Kidney (tissue), 14 donors: ENCODE measurements around the gene MAD2L2. TPM values are rescaled to one million over a fixed set of nuclear protein-coding genes. Genes with fewer than 3 reads are reported as not detected.
A peak's percentile ranks its signal among the peaks of the same experiment; 100 is the strongest.

Source experiments
- DNase-seq, 5 donors: peaks; one replicate each; pipeline ENCODE4 v3.0.0-alpha.2; 2013 to 2020
- FAIRE-seq: peaks from 2 replicates; lab custom pipeline; 2012; peaks lifted over from hg19 to GRCh38; lab: Jason Lieb, UNC
- H3K27ac ChIP-seq, 2 donors: one replicate each; pipeline ENCODE4 v1.7.0; 2013; ENCODE audit warnings: low read depth in 2 of 2, low read length in 2 of 2, inconsistent platforms in 1 of 2
- H3K27me3 ChIP-seq: one replicate; pipeline ENCODE4 v1.7.1; 2013; ENCODE audit warnings: low read length, inconsistent platforms; ENCODE audit not compliant: control insufficient read depth, insufficient read depth
- H3K36me3 ChIP-seq, 3 donors: one replicate each; pipeline versions ENCODE4 v1.7.0 to v1.7.1; 2013; ENCODE audit warnings: low read length in 3 of 3, control low read depth in 1 of 3, inconsistent platforms in 1 of 3; ENCODE audit not compliant: insufficient read depth in 3 of 3, control insufficient read depth in 2 of 3
- H3K4me1 ChIP-seq, 3 donors: one replicate each; pipeline versions ENCODE4 v1.7.0 to v1.7.1; 2013; ENCODE audit warnings: low read length in 3 of 3, inconsistent platforms in 1 of 3, low read depth in 1 of 3; ENCODE audit not compliant: control insufficient read depth in 2 of 3, insufficient read depth in 2 of 3
- H3K4me3 ChIP-seq, 3 donors: one replicate each; pipeline versions ENCODE4 v1.7.0 to v1.8.1; 2013; ENCODE audit warnings: low read length in 3 of 3, control low read depth in 1 of 3, inconsistent platforms in 1 of 3
- H3K9ac ChIP-seq, 3 donors: one replicate each; pipeline versions ENCODE4 v1.7.0 to v1.7.1; 2013; ENCODE audit warnings: low read length in 3 of 3, control low read depth in 1 of 3, inconsistent platforms in 1 of 3
- H3K9me3 ChIP-seq, 3 donors: one replicate each; pipeline versions ENCODE4 v1.7.0 to v1.7.1; 2013; ENCODE audit warnings: low read length in 3 of 3, control low read depth in 1 of 3, inconsistent platforms in 1 of 3; ENCODE audit not compliant: control insufficient read depth in 2 of 3, insufficient read depth in 1 of 3
- CTCF ChIP-seq: IDR thresholded peaks from 3 replicates; pipeline ENCODE4 v1.5.1; 2012; ENCODE audit warnings: mild to moderate bottlenecking, moderate library complexity, borderline replicate concordance; ENCODE audit not compliant: insufficient read depth; ENCODE audit errors: extremely low read depth
- intact Hi-C: fragments of 100-400 bp; cut with DNase I; formaldehyde crosslinking; loops from one replicate; pipeline ENCODE4 v1.11.1; 2022
- polyA plus RNA-seq: library from polyadenylated mRNA; stranded (reverse); fragments of 350-450 nt; fragmentation: Illumina TruSeq; extraction: RNeasy Lipid Tissue Mini Kit (QIAGEN cat#74804); gene quantifications from one replicate; pipeline ENCODE4 v1.2.3, GENCODE V29; 2014; ENCODE audit warnings: low read depth, low replicate concordance; ENCODE audit not compliant: insufficient read depth
- total RNA-seq: library from RNA; stranded (reverse); fragmentation: NEBNext Ultra II Directional; extraction: Animal tissue kit (Norgen Biotek cat#: 25700); gene quantifications from one replicate; pipeline ENCODE4 v1.2.1, GENCODE V29; 2021
- donor health status: control.
- donor health status: control.
- donor health status: control.
- donor health status: control.
- donor health status: control.
- donor health status: DM: yes; HTN: yes; CAD: no.
- donor health status: Normal renal cell carcinoma (clear cell type).

MAD2L2 gene
- total and polyA plus RNA-seq, 2 donors from 2014 or later: 36.8 to 51.7 TPM

GRCh38 chr1:11721311-11721710, 40.4 kb upstream of the MAD2L2 start:
- intact Hi-C loops: no loop called here
- no peak for FAIRE-seq

GRCh38 chr1:11720525-11720924, 39.6 kb upstream of the MAD2L2 start:
- H3K4me1 ChIP-seq: peaks cover 0 to 6% (median 0%) of the 10 kb centered on the region in 3 donors
- intact Hi-C loops: no loop called here
- DNase-seq (no peak), FAIRE-seq (no peak)
- H3K4me3 ChIP-seq: no peak overlapping the region
- H3K27ac ChIP-seq: no peak overlapping the region
- no peak overlapping the region for H3K9ac ChIP-seq
- H3K27me3 ChIP-seq: no peaks in the 10 kb centered on the region
- H3K9me3 ChIP-seq: no peaks in the 10 kb centered on the region
- TF ChIP-seq CTCF: no peak
- no peaks in the 10 kb centered on the region for H3K36me3 ChIP-seq

More at GRCh38 chr1:11721311-11721710, 40.4 kb upstream of the MAD2L2 start:
- H3K36me3 ChIP-seq: no peaks in the 10 kb centered on the region
- no peak for DNase-seq
- H3K4me3 ChIP-seq: no peak overlapping the region
- peaks cover 0 to 6% (median 0%) of the 10 kb centered on the region in 3 donors for H3K4me1 ChIP-seq
- TF ChIP-seq CTCF: no peak
- no peaks in the 10 kb centered on the region for H3K27me3 ChIP-seq
- no peak overlapping the region for H3K27ac ChIP-seq
- no peaks in the 10 kb centered on the region for H3K9me3 ChIP-seq
- no peak overlapping the region for H3K9ac ChIP-seq

- no peak for TF ChIP-seq CTCF
- Histone ChIP-seq H3K9ac (no peak overlapping the region), H3K4me3 (peak overlapping the region in 1 of 3 donors; percentile 42), H3K9me3 (no peaks in the 10 kb centered on the region), H3K4me1 (peaks cover 0 to 6% (median 0%) of the 10 kb centered on the region in 3 donors), H3K36me3 (no peaks in the 10 kb centered on the region), H3K27ac (no peak overlapping the region), H3K27me3 (no peaks in the 10 kb centered on the region)
- intact Hi-C loops: no loop called here
- DNase-seq (no peak), FAIRE-seq (no peak)
Observed at GRCh38 chr1:11720033-11720376, 39.1 kb upstream of the MAD2L2 start.
